Esophagus squamous epithelium (tissue), 5 donors: Measurements from ENCODE around the gene KRT15. TPM values are rescaled to one million over a fixed set of nuclear protein-coding genes. Genes with fewer than 3 reads are reported as not detected.

Experiments
- DNase-seq: peaks from one replicate; lab custom pipeline; 2025; lab: John Stamatoyannopoulos, UW
- H3K27ac ChIP-seq, 4 donors: fragments of 200-600 bp; sonication (generic); one replicate each; pipeline ENCODE4 v1.5.1; 2016 to 2019; ENCODE audit warnings: mild to moderate bottlenecking in 1 of 4
- H3K27me3 ChIP-seq, 4 donors: fragments of 200-600 bp; sonication (generic); 1 replicate in 3 of 4; 2 replicates in 1 of 4; pipeline versions ENCODE4 v1.5.1 to v1.6.0; 2017 to 2021; ENCODE audit warnings: antibody characterized with exemption in 1 of 4
- H3K36me3 ChIP-seq, 3 donors: fragments of 200-600 bp; sonication (generic); one replicate each; pipeline ENCODE4 v1.5.1; 2016 to 2019
- H3K4me1 ChIP-seq, 3 donors: fragments of 200-600 bp; sonication (generic); one replicate each; pipeline ENCODE4 v1.5.1; 2017 to 2019
- H3K4me3 ChIP-seq, 4 donors: fragments of 200-600 bp; sonication (generic); 1 replicate in 3 of 4; 2 replicates in 1 of 4; pipeline ENCODE4 v1.5.1; 2016 to 2019; ENCODE audit warnings: mild to moderate bottlenecking in 2 of 4, moderate library complexity in 1 of 4
- H3K9me3 ChIP-seq, 3 donors: fragments of 200-600 bp; sonication (generic); one replicate each; pipeline ENCODE4 v1.5.1; 2016 to 2019
- POLR2A ChIP-seq, 4 donors: fragments of 450-650 bp; IDR thresholded peaks; one replicate each; pipeline ENCODE4 v1.6.1; 2017; ENCODE audit warnings: antibody characterized with exemption in 4 of 4, mild to moderate bottlenecking in 4 of 4, moderate library complexity in 3 of 4
- WGBS, 2 donors: methylation state at CpG; one replicate each; pipeline ENCODE4 v1.1.5; 2018; 5-methylcytosine and 5-hydroxymethylcytosine counted together
- intact Hi-C: fragments of 100-400 bp; cut with DNase I; formaldehyde crosslinking; loops from one replicate; pipeline ENCODE4 v1.15.0; 2022
- total RNA-seq, 4 donors: library from RNA; depleted of rRNA; stranded (reverse); fragments of >200 nt; gene quantifications; one replicate each; pipeline ENCODE4 v1.1.0, GENCODE V29; 2016
- TF ChIP-seq, protein P1 (sequence below), 6 experiments: fragments of 450-650 bp in 4 of 6; fragments of 200-600 bp in 2 of 6; sonication (generic) in 2 of 6; IDR thresholded peaks; one replicate each; pipeline ENCODE4 v1.5.1; 2016 to 2019; ENCODE audit warnings: antibody characterized with exemption in 6 of 6, mild to moderate bottlenecking in 4 of 6, moderate library complexity in 4 of 6
- donor health status: DM: yes; HTN: yes; CAD: no.

Gene KRT15
- total RNA-seq, 4 donors from 2014 or later = 743 to 2,833 (median 2,484) TPM

DNA sequence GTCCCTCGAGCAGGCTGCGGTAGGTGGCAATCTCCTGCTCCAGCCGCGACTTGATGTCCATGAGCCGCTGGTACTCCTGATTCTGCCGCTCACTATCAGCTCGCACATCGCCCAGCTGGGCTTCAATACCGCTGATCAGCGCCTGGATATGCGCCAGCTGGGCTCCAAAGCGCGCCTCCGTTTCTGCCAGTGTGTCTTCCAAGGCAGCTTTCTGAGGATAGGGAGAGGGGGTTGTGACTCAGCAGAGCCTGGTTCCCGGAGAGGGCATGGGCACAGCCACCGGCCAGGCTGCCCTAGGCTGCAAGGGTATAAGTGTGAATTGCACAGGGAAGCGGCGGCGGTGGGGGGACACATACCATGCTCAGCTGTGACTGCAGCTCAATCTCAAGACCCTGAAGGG, 5.1 kb upstream of the KRT15 start:
- no peak for DNase-seq
- Histone ChIP-seq H3K27ac (peak overlapping the region; percentile 68 to 92 (median 84)), H3K4me1 (peaks cover 20 to 89% (median 31%) of the 10 kb centered on the region in 3 donors)

DNA sequence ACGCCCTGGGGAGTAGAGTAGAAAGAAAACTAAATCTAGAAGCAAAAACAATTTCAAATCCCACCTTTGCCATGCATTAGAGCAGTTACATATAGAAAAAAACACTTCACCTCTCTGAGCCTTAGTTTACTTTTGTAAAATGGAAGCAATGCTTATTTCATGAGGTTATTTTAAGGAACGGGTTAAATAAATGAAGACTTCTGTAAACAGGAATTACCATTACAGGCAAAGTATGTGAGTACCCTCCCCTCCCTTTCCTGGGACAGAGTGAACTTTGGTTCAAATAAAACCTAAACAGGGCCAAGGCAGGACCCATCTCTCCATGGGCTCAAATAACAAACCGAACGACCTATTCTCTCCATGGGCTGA, 4.5 kb upstream of the KRT15 start:
- no peak for DNase-seq
- Histone ChIP-seq H3K4me3 (peak overlapping the region in 3 of 4 donors; percentile 63 to 68 (median 64)), H3K27ac (peak overlapping the region; percentile 68 to 92 (median 84)), H3K9me3 (no peaks in the 10 kb centered on the region), H3K27me3 (peaks cover 0 to 51% (median 8%) of the 10 kb centered on the region in 4 donors), H3K36me3 (peaks cover 0 to 10% (median 7%) of the 10 kb centered on the region in 3 donors), H3K4me1 (peaks cover 19 to 83% (median 28%) of the 10 kb centered on the region in 3 donors)
- 24 to 49% methylated on average over 4 of the region's 4 CpGs for WGBS, 2 donors
- intact Hi-C loops = no loop called here
- TF ChIP-seq POLR2A (IDR thresholded peaks at IDR 0.05) = no peak
- TF ChIP-seq, protein P1, sequence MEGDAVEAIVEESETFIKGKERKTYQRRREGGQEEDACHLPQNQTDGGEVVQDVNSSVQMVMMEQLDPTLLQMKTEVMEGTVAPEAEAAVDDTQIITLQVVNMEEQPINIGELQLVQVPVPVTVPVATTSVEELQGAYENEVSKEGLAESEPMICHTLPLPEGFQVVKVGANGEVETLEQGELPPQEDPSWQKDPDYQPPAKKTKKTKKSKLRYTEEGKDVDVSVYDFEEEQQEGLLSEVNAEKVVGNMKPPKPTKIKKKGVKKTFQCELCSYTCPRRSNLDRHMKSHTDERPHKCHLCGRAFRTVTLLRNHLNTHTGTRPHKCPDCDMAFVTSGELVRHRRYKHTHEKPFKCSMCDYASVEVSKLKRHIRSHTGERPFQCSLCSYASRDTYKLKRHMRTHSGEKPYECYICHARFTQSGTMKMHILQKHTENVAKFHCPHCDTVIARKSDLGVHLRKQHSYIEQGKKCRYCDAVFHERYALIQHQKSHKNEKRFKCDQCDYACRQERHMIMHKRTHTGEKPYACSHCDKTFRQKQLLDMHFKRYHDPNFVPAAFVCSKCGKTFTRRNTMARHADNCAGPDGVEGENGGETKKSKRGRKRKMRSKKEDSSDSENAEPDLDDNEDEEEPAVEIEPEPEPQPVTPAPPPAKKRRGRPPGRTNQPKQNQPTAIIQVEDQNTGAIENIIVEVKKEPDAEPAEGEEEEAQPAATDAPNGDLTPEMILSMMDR (IDR thresholded peaks at IDR 0.05) = no peak

More for the DNA sequence above, 5.1 kb upstream of the KRT15 start:
- Histone ChIP-seq H3K9me3 (no peaks in the 10 kb centered on the region), H3K27me3 (peaks cover 0 to 57% (median 10%) of the 10 kb centered on the region in 4 donors), H3K4me3 (peak overlapping the region; percentile 7 to 68 (median 64)), H3K36me3 (peaks cover 0 to 9% (median 7%) of the 10 kb centered on the region in 3 donors)
- TF ChIP-seq, protein P1 (IDR thresholded peaks at IDR 0.05) = no peak
- TF ChIP-seq POLR2A (IDR thresholded peaks at IDR 0.05) = no peak
- intact Hi-C loops = no loop called here
- 33 to 81% methylated on average over 4 to 9 of the region's 19 CpGs for WGBS, 2 donors

DNA sequence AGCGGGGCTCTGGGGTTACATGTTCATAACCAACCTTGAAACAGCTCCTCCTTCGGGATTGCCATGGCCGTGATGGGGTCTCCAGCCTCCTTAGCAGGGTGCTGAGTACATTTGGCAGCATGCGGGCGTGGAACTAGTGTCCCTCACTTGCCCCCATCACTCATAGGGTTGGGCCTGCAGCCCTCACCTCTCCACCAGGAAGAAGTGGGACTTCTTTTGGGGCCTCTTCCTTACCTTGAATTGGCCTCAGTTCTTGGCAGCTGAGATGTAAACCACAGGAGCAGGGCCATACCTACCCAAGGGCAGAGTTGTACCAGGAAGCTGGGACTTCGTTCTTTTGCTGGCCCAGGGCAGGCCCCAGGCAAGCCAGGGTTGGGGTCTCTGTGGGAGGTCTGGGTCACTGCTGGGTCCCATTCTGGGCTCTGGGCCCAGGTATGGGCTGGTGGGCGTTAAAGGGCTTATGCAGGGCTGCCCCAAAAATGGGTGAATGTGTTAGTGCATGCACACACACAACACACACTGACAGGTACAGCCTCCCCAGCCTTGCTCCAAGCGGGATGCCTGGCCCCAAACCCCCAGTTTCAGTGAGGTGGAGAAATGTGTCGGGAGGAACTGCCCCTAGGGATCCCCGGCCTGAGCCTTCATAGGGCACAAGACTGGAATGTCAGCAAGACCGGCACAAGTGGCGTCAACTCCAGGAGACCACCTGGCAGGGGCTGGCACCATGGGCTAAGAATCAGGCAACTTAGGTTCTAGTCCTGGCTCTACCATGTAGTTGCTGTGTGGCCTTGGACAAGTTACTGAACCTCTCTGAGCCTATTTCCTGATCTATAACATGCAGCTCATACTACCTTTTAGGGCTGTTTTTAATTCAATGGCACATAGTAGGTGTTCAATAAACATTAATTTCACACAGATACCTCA, 3.9 kb upstream of the KRT15 start:
- Histone ChIP-seq H3K4me1 (peaks cover 15 to 77% (median 21%) of the 10 kb centered on the region in 3 donors), H3K36me3 (peaks cover 0 to 17% (median 7%) of the 10 kb centered on the region in 3 donors), H3K27ac (peak overlapping the region; percentile 68 to 92 (median 84)), H3K4me3 (peak overlapping the region in 2 of 4 donors; percentile 15 to 68), H3K27me3 (peaks cover 0 to 45% (median 2%) of the 10 kb centered on the region in 4 donors), H3K9me3 (no peaks in the 10 kb centered on the region)
- 81 to 100% methylated on average over 1 to 3 of the region's 12 CpGs for WGBS, 2 donors
- TF ChIP-seq, protein P1 (IDR thresholded peaks at IDR 0.05) = no peak
- TF ChIP-seq POLR2A (IDR thresholded peaks at IDR 0.05) = no peak
- intact Hi-C loops = no loop called here
- no peak for DNase-seq

DNA sequence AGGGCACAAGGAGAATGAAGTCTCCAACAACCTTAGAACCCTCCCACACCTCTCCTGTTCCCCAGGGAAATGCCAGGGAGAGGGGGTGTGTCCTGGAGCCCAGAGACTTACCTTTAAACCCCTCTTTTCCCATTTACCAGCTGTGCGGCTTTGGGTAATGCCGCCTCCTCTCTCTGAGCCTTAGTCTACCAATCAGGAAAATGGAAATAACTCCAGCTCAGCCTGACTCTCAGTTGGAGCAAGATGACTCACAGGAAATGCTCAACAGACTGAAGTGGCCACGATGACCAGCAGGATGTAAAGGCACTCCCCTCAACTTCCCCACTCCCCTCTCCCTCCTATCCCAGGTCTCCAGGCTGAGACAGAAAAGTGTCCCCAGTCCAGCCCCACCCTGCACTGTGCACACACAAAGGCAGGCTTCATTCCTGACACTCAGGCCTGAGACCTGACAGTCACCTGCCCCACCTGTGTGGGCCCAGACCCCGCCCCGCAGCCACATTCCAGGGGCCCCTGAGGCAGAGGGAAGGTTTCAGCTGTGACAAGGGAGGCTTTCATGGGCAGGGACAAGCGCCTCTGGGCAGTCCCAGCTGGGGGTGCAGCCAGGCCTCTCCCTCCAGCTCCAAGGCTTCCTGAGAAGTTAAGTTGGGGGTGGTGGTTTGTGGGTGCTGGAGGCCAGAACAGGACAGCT, 3.0 kb upstream of the KRT15 start:
- Histone ChIP-seq H3K27me3 (peaks cover 0 to 38% (median 0%) of the 10 kb centered on the region in 4 donors), H3K9me3 (no peaks in the 10 kb centered on the region), H3K36me3 (peaks cover 0 to 25% (median 7%) of the 10 kb centered on the region in 3 donors), H3K4me3 (peak overlapping the region in 3 of 4 donors; percentile 15 to 59 (median 40)), H3K27ac (peak overlapping the region; percentile 68 to 92 (median 84)), H3K4me1 (peaks cover 14 to 78% (median 16%) of the 10 kb centered on the region in 3 donors)
- DNase-seq = no peak
- intact Hi-C loops = no loop called here
- TF ChIP-seq, protein P1 (IDR thresholded peaks at IDR 0.05) = no peak
- no peak for TF ChIP-seq POLR2A (IDR thresholded peaks at IDR 0.05)
- 18 to 40% methylated on average over 3 to 4 of the region's 6 CpGs for WGBS, 2 donors
